ENCODE results near the gene ANKRD13B. TPM values are rescaled to one million over a fixed set of nuclear protein-coding genes. Genes with fewer than 3 reads are reported as not detected.
A peak's percentile ranks its signal among the peaks of the same experiment; 100 is the strongest.

Gene ANKRD13B
- total RNA-seq, 1 experiment from 2014 or later: 45.5 TPM

- TF ChIP-seq ARID4B (CRISPR knock-in tag; IDR thresholded peaks at IDR 0.05; ENCODE audit: borderline replicate concordance) (0 out of 2 replicates have a peak, but pooled peaks have one; percentile 33), ZBTB43 (CRISPR knock-in tag; IDR thresholded peaks at IDR 0.05) (no peak; the same call in 1 of the 2 replicates), GRHL2 (CRISPR knock-in tag; IDR thresholded peaks at IDR 0.05; ENCODE audit: insufficient replicate concordance, severe bottlenecking) (no peak), USF2 (CRISPR knock-in tag; IDR thresholded peaks at IDR 0.05) (no peak), TCF7 (CRISPR knock-in tag; IDR thresholded peaks at IDR 0.05; ENCODE audit: low read depth) (no peak), HMGXB4 (CRISPR knock-in tag; IDR thresholded peaks at IDR 0.05) (peak; percentile 37; the same call in 1 of the 2 replicates), CBFB (CRISPR knock-in tag; IDR thresholded peaks at IDR 0.05; ENCODE audit: low read depth) (no peak), IRF2 (CRISPR knock-in tag; IDR thresholded peaks at IDR 0.05; ENCODE audit: borderline replicate concordance, low read depth) (no peak; the same call in 1 of the 2 replicates), NR2C2 (CRISPR knock-in tag; IDR thresholded peaks at IDR 0.05) (no peak), CDX4 (CRISPR knock-in tag; IDR thresholded peaks at IDR 0.05; ENCODE audit: borderline replicate concordance) (no peak), PRRX2 (CRISPR knock-in tag; IDR thresholded peaks at IDR 0.05) (no peak), ETV6 (CRISPR knock-in tag; IDR thresholded peaks at IDR 0.05) (no peak), JUN (CRISPR knock-in tag; IDR thresholded peaks at IDR 0.05) (no peak), IRF1 (CRISPR knock-in tag; IDR thresholded peaks at IDR 0.05) (no peak), TEAD1 (CRISPR knock-in tag; IDR thresholded peaks at IDR 0.05) (peak; percentile 88), PREB (CRISPR knock-in tag; IDR thresholded peaks at IDR 0.05; ENCODE audit: borderline replicate concordance) (no peak), HMGA2 (CRISPR knock-in tag; IDR thresholded peaks at IDR 0.05) (no peak), NFATC4 (CRISPR knock-in tag; IDR thresholded peaks at IDR 0.05) (no peak), GTF2I (CRISPR knock-in tag; conservative IDR thresholded peaks at IDR 0.05) (no peak), NR1H2 (CRISPR knock-in tag; IDR thresholded peaks at IDR 0.05) (no peak), USF1 (CRISPR knock-in tag; IDR thresholded peaks at IDR 0.05) (0 out of 2 replicates have a peak, but pooled peaks have one; percentile 40), ZNF121 (CRISPR knock-in tag; IDR thresholded peaks at IDR 0.05) (peak; percentile 92), ATF6 (CRISPR knock-in tag; IDR thresholded peaks at IDR 0.05) (no peak)
These were observed 29.7 kb downstream of the ANKRD13B start, which contains the start of gene CORO6 (continued) for GRCh38 chr17:29622337-29623282.

Data from WTC11 (cell line).